HL-60 (cell line): Measurements from ENCODE around the gene ACTN1.

Experiments
- POLR2AphosphoS5 ChIP-seq: IDR thresholded peaks from 2 replicates; pipeline ENCODE4 v1.6.1; 2012; ENCODE audit warnings: low read depth
- TF ChIP-seq, protein P1 (sequence below): IDR thresholded peaks from one replicate; pipeline ENCODE4 v1.5.1; 2011; ENCODE audit warnings: low read length, control low read depth, inconsistent platforms; ENCODE audit not compliant: insufficient read depth

DNA sequence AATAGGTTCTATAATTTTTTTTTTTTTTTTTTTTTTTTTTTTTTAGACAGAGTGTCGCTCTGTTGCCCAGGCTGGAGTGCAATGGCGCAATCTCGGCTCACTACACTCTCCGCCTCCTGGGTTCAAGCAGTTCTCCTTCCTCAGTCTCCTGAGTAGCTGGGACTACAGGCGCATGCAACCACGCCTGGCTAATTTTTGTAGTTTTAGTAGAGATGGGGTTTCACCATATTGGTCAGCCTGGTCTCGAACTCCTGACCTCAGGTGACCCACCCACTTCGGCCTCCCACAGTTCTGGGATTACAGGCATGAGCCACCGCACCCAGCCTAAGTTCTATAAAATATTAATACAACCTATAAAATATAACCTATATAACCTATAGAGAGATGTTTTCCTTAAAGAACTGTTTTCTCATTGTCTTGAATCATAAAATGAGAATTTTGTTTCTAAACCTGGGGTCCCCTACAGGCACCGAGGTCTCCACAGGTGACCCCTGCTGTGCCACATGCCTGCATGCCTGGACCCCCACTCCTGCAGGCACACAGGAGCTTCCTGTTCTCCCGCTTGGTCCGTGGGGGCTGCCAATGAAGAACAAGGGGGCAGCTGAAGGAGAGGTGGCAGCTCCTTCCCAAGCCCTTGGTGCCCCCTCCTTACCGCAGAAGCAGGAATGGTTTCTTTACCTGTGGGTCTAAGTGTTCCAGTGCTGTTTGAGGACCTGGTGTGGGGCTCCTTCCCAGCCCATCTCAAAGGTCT is 115.3 kb downstream of the ACTN1 start:
- TF ChIP-seq POLR2AphosphoS5, result no peak
- TF ChIP-seq, protein P1, sequence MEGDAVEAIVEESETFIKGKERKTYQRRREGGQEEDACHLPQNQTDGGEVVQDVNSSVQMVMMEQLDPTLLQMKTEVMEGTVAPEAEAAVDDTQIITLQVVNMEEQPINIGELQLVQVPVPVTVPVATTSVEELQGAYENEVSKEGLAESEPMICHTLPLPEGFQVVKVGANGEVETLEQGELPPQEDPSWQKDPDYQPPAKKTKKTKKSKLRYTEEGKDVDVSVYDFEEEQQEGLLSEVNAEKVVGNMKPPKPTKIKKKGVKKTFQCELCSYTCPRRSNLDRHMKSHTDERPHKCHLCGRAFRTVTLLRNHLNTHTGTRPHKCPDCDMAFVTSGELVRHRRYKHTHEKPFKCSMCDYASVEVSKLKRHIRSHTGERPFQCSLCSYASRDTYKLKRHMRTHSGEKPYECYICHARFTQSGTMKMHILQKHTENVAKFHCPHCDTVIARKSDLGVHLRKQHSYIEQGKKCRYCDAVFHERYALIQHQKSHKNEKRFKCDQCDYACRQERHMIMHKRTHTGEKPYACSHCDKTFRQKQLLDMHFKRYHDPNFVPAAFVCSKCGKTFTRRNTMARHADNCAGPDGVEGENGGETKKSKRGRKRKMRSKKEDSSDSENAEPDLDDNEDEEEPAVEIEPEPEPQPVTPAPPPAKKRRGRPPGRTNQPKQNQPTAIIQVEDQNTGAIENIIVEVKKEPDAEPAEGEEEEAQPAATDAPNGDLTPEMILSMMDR, result no peak
